ENCODE measurements around the gene MYCT1.

Gene MYCT1

GRCh38 chr6:152705327-152705726 is 7.6 kb downstream of the MYCT1 start:
- in situ Hi-C loops (cut with HindIII; ENCODE audit: low pct_ligation_motif_present, low pct_unique_long_range_greater_than_20kb, low sequenced_read_pairs): no loop called here
- no peak for DNase-seq

DNA sequence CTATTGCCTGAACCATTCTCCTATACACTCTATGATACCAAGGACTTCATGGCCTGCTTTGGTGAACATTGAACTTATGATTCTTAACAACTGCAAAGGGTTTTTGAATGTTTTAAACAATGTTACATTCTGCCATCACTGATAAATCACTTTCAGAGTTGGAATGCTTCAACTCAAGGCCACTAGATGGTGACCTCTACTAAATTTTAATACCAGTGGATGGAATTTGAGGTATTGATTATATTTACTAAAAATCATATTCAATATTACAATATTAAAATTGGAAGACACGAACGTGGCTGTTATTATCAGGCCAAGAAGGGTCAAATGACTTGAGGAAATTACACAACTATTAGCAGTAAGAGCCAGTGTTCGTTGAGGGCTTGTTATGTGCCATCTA is 18.6 kb downstream of the MYCT1 start:
- in situ Hi-C loops (cut with HindIII; ENCODE audit: low pct_ligation_motif_present, low pct_unique_long_range_greater_than_20kb, low sequenced_read_pairs): no loop called here
- no peak for DNase-seq

GRCh38 chr6:152720974-152721373 is 23.3 kb downstream of the MYCT1 start:
- in situ Hi-C loops (cut with HindIII; ENCODE audit: low pct_ligation_motif_present, low pct_unique_long_range_greater_than_20kb, low sequenced_read_pairs): no loop called here
- no peak for DNase-seq

DNA sequence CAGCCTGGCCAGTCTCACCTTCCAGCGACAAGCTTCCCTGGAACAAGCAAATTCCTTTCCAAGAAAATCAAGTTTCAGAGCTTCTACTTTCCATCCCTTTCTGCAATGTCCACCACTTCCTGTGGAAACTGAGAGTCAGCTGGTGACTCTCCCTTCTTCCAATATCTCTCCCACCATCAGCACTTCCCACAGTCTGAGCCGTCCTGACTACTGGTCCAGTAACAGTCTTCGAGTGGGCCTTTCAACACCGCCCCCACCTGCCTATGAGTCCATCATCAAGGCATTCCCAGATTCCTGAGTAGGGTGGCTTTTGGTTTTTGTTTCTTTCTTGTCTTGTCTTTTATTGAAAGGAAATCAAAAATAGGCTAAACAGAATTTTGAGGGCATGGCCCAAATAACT is 24.3 kb downstream of the MYCT1 start:
- in situ Hi-C loops (cut with HindIII; ENCODE audit: low pct_ligation_motif_present, low pct_unique_long_range_greater_than_20kb, low sequenced_read_pairs): no loop called here
- no peak for DNase-seq

DNA sequence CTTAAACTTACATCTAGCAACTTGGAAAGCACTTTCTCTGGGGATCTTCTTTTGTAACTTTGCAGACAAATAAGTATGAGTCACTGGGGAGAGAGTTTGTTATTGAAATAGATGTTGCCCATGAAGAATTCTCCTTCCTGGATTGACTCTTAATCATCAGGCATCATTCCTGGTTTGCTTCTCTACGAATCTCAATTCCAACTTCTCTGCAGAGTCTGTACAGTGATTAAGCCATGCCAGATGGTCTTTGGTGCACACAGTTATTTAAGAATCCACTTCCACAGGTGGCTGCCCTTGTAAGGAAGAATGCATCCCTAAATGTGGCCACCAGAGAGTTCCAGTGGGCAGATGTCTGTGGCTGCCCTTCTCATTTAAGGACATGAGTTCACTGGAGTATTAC is 25.7 kb downstream of the MYCT1 start:
- no peak for DNase-seq
- in situ Hi-C loops (cut with HindIII; ENCODE audit: low pct_ligation_motif_present, low pct_unique_long_range_greater_than_20kb, low sequenced_read_pairs): no loop called here

DNA sequence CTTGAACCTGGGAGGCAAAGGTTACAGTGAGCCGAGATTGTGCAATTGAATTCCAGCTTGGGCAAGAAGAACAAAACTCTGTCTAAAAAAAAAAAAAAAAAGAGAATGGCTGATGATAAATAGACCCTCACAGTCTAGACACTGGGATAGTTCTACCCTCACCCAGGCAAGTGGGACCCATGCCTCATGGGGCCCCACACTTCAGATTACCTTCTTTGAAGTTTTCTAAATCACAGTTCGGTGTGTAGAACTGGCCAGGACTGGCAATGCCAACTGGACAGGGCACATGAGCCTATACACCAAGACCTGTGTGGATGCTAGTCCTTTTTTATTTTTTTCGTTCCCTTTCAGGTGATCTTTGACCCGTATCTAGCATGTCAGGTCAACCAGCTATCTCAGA is 28.6 kb downstream of the MYCT1 start:
- in situ Hi-C loops (cut with HindIII; ENCODE audit: low pct_ligation_motif_present, low pct_unique_long_range_greater_than_20kb, low sequenced_read_pairs): no loop called here
- DNase-seq: no peak

DNA sequence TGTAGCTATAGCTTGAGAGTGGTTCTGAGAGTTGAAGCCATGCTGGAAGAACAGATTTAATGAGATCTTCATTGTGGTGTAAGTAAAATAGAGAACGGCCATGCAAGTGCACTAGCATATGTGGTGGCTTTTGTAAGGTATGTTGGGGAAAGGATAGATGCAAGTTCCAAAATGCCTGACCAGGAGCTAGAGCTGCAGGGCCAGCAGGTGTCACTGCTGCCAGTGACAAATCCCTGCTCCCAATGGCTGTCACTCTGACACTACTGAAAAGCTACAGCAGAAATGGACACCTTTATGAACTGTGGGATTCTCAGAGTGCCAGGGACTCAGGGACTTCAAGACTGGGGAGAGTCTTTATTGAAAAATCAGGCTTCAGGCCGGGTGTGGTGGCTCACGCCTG is 29.8 kb downstream of the MYCT1 start:
- no peak for DNase-seq
- in situ Hi-C loops (cut with HindIII; ENCODE audit: low pct_ligation_motif_present, low pct_unique_long_range_greater_than_20kb, low sequenced_read_pairs): no loop called here

DNA sequence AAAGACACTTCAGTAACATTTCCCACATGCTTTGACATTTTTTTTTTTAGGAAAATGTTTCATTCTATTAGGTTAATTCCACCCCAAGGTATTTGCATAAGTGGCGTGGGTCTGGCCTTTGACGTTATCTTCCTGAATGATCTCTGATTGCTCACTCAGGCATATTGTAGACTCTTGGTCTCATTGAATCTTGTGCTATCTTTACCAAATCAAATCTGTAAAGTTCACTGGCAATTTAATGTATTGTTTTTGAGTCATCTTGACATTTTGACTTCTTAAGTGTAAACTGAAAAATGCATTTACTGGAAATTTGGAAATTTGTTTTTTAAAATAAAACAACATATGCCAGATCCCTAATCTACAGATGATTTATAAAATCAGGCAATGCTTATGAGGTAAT is 36.9 kb downstream of the MYCT1 start:
- in situ Hi-C loops (cut with HindIII; ENCODE audit: low pct_ligation_motif_present, low pct_unique_long_range_greater_than_20kb, low sequenced_read_pairs): no loop called here
- no peak for DNase-seq

DNA sequence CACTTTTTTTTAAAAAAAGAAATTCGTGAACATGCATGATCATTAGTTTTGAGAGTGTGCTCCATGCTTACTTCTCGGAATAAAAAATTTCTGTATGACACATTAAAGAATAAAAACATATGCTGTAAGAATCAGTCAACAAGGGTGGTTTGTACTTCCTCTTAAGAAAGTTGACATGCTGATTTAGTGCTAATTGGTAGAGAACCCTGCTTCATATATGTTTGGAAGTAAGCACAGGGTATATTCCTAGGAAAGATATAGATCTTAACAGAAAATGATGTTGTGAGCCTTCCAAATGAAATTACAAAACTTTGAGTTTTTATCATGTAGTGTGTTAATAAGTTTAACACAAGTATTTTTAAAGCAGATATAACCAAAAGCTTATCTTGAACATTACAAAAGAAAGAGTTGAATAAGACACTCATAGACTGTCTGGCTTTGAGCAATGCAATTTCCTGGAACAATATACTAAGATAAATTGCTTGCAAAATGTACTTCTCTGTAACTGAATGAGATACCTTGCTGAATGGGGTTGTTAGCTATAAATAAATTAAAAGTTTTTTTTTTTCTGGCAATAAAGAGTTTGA is 39.1 kb downstream of the MYCT1 start:
- no peak for DNase-seq
- in situ Hi-C loops (cut with HindIII; ENCODE audit: low pct_ligation_motif_present, low pct_unique_long_range_greater_than_20kb, low sequenced_read_pairs): no loop called here

DNA sequence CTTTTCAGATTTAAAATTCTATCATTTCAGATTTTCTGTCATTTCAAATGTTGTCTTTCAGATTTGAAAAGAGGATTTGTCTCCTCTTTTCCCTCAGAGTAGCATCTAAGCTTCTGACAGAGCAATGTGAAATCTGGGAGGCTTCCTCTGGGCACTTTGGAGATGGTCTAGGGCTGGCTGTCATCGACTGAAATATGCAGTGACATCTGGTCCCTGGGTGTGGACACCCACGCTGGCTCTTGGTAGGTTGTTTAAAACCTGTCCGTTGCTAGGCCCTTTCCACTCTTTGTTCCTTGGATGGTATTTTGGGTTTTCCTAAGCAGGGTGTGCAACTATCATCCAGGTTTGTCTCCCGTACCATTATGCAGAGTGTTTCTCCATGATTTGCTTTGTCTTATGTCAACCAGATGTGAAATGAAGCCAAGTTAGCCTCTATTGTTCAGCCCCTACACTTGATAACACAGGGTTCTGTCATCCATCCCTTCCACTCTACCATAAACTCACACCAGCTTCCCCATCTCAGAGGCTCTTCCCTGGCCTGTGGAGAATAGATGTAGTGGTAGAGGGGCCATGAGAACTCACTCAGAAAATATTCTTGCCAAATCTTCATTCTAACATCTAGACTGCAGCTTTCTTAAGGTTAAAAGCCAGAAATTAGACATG is 47.9 kb downstream of the MYCT1 start:
- in situ Hi-C loops (cut with HindIII; ENCODE audit: low pct_ligation_motif_present, low pct_unique_long_range_greater_than_20kb, low sequenced_read_pairs): no loop called here
- DNase-seq: no peak

DNA sequence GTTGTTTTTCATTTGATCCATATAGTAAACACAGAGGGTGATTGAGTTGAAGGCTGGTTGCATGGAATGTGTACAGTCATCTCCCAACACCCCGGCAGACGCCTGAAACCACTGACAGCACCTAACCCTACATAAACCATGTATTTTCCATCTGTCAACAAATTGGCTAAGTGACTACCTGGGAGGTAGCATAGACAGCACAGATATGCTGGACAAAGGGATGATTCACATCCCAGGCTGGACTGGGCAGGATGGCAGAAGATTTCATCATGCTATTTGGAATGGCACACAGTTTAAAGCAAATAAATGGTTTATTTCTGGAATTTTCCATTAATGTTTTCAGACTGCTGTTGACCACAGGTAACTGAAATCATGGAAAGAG is 48.5 kb downstream of the MYCT1 start:
- in situ Hi-C loops (cut with HindIII; ENCODE audit: low pct_ligation_motif_present, low pct_unique_long_range_greater_than_20kb, low sequenced_read_pairs): no loop called here

DNA sequence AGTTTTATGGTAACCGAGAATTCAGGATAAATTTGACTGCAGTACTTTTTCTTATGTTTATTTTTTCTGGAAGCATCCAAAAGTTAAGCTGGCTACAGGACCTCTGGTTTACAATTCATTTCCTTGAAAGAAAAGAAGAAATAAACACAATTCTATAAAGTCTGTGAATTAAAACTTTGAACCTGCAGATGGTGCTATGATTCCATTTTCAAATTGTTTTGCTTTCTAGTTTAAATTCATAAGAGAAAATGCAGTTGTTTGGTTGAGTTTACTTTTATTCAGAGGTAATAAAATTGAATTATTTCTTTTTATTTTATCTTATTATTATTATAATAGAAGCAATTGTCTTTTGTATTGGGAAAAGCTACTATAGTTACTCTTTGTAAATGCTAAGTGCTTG is 51.1 kb downstream of the MYCT1 start:
- peak; percentile 22 for DNase-seq
- in situ Hi-C loops (cut with HindIII; ENCODE audit: low pct_ligation_motif_present, low pct_unique_long_range_greater_than_20kb, low sequenced_read_pairs): no loop called here

More for the DNA sequence above, 48.5 kb downstream of the MYCT1 start:
- DNase-seq: no peak

DNA sequence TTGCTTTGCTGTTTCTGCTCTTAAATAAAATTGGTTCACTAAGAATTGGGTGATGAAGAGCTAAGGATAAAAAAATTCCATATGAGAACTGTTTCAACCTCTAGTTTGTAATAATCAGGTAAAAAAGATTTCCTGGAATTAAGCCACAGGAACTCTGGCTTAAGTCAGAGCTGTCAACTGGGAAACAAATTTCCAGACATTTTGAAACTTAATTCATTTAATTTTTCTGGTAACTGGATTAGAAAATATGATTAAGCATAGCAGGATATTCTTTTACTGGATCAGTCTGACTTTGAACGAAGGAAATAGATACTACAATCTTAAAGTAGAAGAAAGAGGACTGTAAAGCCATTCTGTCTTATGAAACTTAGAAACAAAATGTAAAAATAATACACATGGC is 51.6 kb downstream of the MYCT1 start:
- no peak for DNase-seq
- in situ Hi-C loops (cut with HindIII; ENCODE audit: low pct_ligation_motif_present, low pct_unique_long_range_greater_than_20kb, low sequenced_read_pairs): no loop called here

GRCh38 chr6:152750694-152751093 is 53.0 kb downstream of the MYCT1 start, which contains the start of gene VIP:
TSS of gene VIP (plus strand) at chr6:152750797. CDS start at chr6:152752178, 1,381 bp downstream.
- in situ Hi-C loops (cut with HindIII; ENCODE audit: low pct_ligation_motif_present, low pct_unique_long_range_greater_than_20kb, low sequenced_read_pairs): no loop called here
- DNase-seq: peak; percentile 35

- in situ Hi-C loops (cut with HindIII; ENCODE audit: low pct_ligation_motif_present, low pct_unique_long_range_greater_than_20kb, low sequenced_read_pairs): no loop called here
- DNase-seq: no peak
Observed at GRCh38 chr6:152765331-152765730, 67.6 kb downstream of the MYCT1 start.

- in situ Hi-C loops (cut with HindIII; ENCODE audit: low pct_ligation_motif_present, low pct_unique_long_range_greater_than_20kb, low sequenced_read_pairs): no loop called here
- DNase-seq: no peak
Observed at GRCh38 chr6:152769159-152769558, 71.5 kb downstream of the MYCT1 start.

GRCh38 chr6:152769993-152770392 is 72.3 kb downstream of the MYCT1 start:
- in situ Hi-C loops (cut with HindIII; ENCODE audit: low pct_ligation_motif_present, low pct_unique_long_range_greater_than_20kb, low sequenced_read_pairs): no loop called here
- DNase-seq: no peak

GRCh38 chr6:152771061-152771687 is 73.5 kb downstream of the MYCT1 start:
- in situ Hi-C loops (cut with HindIII; ENCODE audit: low pct_ligation_motif_present, low pct_unique_long_range_greater_than_20kb, low sequenced_read_pairs): no loop called here
- no peak for DNase-seq

Measured in ACHN (cell line).